ENCODE results near the gene CCNL2.

CCNL2 gene

GRCh38 chr1:1336931-1337792, 62.0 kb downstream of the CCNL2 start:
- no peak overlapping the region for H3K4me3 ChIP-seq (replicated peaks; ENCODE audit: low read depth, low read length)
- TF ChIP-seq, protein P1, sequence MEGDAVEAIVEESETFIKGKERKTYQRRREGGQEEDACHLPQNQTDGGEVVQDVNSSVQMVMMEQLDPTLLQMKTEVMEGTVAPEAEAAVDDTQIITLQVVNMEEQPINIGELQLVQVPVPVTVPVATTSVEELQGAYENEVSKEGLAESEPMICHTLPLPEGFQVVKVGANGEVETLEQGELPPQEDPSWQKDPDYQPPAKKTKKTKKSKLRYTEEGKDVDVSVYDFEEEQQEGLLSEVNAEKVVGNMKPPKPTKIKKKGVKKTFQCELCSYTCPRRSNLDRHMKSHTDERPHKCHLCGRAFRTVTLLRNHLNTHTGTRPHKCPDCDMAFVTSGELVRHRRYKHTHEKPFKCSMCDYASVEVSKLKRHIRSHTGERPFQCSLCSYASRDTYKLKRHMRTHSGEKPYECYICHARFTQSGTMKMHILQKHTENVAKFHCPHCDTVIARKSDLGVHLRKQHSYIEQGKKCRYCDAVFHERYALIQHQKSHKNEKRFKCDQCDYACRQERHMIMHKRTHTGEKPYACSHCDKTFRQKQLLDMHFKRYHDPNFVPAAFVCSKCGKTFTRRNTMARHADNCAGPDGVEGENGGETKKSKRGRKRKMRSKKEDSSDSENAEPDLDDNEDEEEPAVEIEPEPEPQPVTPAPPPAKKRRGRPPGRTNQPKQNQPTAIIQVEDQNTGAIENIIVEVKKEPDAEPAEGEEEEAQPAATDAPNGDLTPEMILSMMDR (IDR thresholded peaks at IDR 0.05; ENCODE audit: low read depth, low read length, missing control alignments), result no peak
- no peak for DNase-seq (ENCODE audit: extremely low read depth, low read depth)

GRCh38 chr1:1336446-1336845, 62.7 kb downstream of the CCNL2 start:
- no peak overlapping the region for H3K4me3 ChIP-seq (replicated peaks; ENCODE audit: low read depth, low read length)
- no peak for DNase-seq (ENCODE audit: extremely low read depth, low read depth)
- TF ChIP-seq, protein P1 (IDR thresholded peaks at IDR 0.05; ENCODE audit: low read depth, low read length, missing control alignments), result no peak

GRCh38 chr1:1335792-1336248, 63.3 kb downstream of the CCNL2 start:
- DNase-seq (ENCODE audit: extremely low read depth, low read depth), result no peak
- H3K4me3 ChIP-seq (replicated peaks; ENCODE audit: low read depth, low read length), result no peak overlapping the region
- TF ChIP-seq, protein P1 (IDR thresholded peaks at IDR 0.05; ENCODE audit: low read depth, low read length, missing control alignments), result no peak

Measured in HFF-Myc (cell line).